ENCODE results near the gene STAT1. TPM values are rescaled to one million over a fixed set of nuclear protein-coding genes. Genes with fewer than 3 reads are reported as not detected.

Gene STAT1
- total RNA-seq, 3 donors from 2014 or later (not counting 1 experiment from before 2014, with no cell fraction given), result 49.1 to 91.6 (median 86.2) TPM

- H3K27me3 ChIP-seq (ENCODE audit: control insufficient read depth, insufficient read depth, low read length), result no peaks in the 10 kb centered on the region
- H3K4me1 ChIP-seq (ENCODE audit: control insufficient read depth, insufficient read depth, low read length), result no peaks in the 10 kb centered on the region
- TF ChIP-seq CTCF (IDR thresholded peaks at IDR 0.05), result no peak
- H3K9me3 ChIP-seq (ENCODE audit: control insufficient read depth, insufficient read depth, low read length), result peaks cover 5% of the 10 kb centered on the region
- intact Hi-C loops (cut with micrococcal nuclease), result no loop called here
- H3K4me1 Mint-ChIP-seq, result peaks cover 14 to 35% of the 10 kb centered on the region in 2 donors
- no peaks in the 10 kb centered on the region for H3K27me3 Mint-ChIP-seq (ENCODE audit: low read depth in 2 of 2)
- no peak for ATAC-seq
- H3K27ac Mint-ChIP-seq, result peak overlapping the region; percentile 17 to 65
- DNase-seq, result no peak
- H3K27ac ChIP-seq (ENCODE audit: low read length), result no peak overlapping the region
- no peak overlapping the region for H3K4me3 Mint-ChIP-seq
- H3K9me3 Mint-ChIP-seq, result no peaks in the 10 kb centered on the region
- 58% methylated on average over 2 of the region's 2 CpGs for WGBS (ENCODE audit: insufficient coverage)
- peaks cover 78% of the 10 kb centered on the region for H3K36me3 Mint-ChIP-seq
- peaks cover 96% of the 10 kb centered on the region for H3K36me3 ChIP-seq (ENCODE audit: control insufficient read depth, insufficient read depth, low read length)
- H3K4me3 ChIP-seq (ENCODE audit: low read length), result no peak overlapping the region
These were observed 12.9 kb downstream of the STAT1 start for GRCh38 chr2:191001032-191001431.

DNA sequence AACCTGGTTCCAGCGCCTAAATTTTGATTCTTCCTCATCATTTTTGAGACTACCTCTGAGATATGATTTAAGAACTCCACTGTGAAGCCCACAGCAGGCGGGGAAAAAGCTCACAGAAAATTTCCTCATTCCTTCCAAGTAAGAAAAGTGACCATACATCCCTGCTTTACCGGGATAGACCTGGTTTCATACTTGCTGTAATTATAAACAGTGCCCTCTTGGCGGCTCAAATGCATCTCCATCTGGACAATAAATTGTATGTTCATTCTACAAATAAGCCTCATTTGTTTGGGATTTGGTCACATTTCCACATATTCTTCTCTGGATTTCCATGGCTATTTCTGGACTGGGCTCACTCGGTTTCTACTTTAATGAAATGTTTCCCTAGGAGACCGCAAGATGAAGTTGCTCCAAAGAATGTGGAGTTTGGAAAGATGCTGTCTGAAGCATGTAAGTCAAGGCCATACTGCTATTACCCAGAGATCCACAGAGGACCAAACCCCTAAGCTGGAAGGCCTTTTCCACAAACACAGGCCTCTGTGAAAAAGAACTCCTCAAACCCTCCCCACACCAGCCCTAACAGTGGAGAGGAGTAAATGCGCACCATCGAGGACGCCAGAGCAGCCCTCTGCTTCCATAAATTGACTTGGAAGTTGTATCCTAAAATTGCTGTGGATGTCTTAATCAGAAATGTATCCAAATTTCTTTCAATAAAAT, 13.9 kb downstream of the STAT1 start:
- 97% methylated on average over 6 of the region's 9 CpGs for WGBS (ENCODE audit: insufficient coverage)
- Histone ChIP-seq H3K4me3 (ENCODE audit: low read length) (no peak overlapping the region), H3K36me3 (ENCODE audit: control insufficient read depth, insufficient read depth, low read length) (peaks cover 96% of the 10 kb centered on the region), H3K4me1 (ENCODE audit: control insufficient read depth, insufficient read depth, low read length) (no peaks in the 10 kb centered on the region), H3K27me3 (ENCODE audit: control insufficient read depth, insufficient read depth, low read length) (no peaks in the 10 kb centered on the region), H3K9me3 (ENCODE audit: control insufficient read depth, insufficient read depth, low read length) (peaks cover 5% of the 10 kb centered on the region), H3K27ac (ENCODE audit: low read length) (no peak overlapping the region)
- intact Hi-C loops (cut with micrococcal nuclease), result no loop called here
- DNase-seq (no peak), ATAC-seq (no peak)
- Mint-ChIP-seq H3K27ac (peak overlapping the region; percentile 17 to 65), H3K27me3 (ENCODE audit: low read depth in 2 of 2) (no peaks in the 10 kb centered on the region), H3K4me3 (no peak overlapping the region), H3K36me3 (peaks cover 83% of the 10 kb centered on the region), H3K9me3 (no peaks in the 10 kb centered on the region), H3K4me1 (peaks cover 11 to 34% of the 10 kb centered on the region in 2 donors)
- no peak for TF ChIP-seq CTCF (IDR thresholded peaks at IDR 0.05)

GRCh38 chr2:190999058-190999457, 14.9 kb downstream of the STAT1 start:
- peaks cover 93% of the 10 kb centered on the region for H3K36me3 ChIP-seq (ENCODE audit: control insufficient read depth, insufficient read depth, low read length)
- H3K9me3 ChIP-seq (ENCODE audit: control insufficient read depth, insufficient read depth, low read length), result peaks cover 5% of the 10 kb centered on the region
- H3K27ac Mint-ChIP-seq, result peak overlapping the region; percentile 17 to 65
- peaks cover 8 to 28% of the 10 kb centered on the region in 2 donors for H3K4me1 Mint-ChIP-seq
- H3K27me3 Mint-ChIP-seq (ENCODE audit: low read depth in 2 of 2), result no peaks in the 10 kb centered on the region
- H3K27ac ChIP-seq (ENCODE audit: low read length), result no peak overlapping the region
- ATAC-seq (peak; percentile 71 to 83 (median 80)), DNase-seq (peak in 1 of 2 donors; percentile 27)
- H3K4me3 ChIP-seq (ENCODE audit: low read length), result no peak overlapping the region
- no peaks in the 10 kb centered on the region for H3K9me3 Mint-ChIP-seq
- H3K27me3 ChIP-seq (ENCODE audit: control insufficient read depth, insufficient read depth, low read length), result no peaks in the 10 kb centered on the region
- peaks cover 80% of the 10 kb centered on the region for H3K36me3 Mint-ChIP-seq
- intact Hi-C loops (cut with micrococcal nuclease), result no loop called here
- H3K4me1 ChIP-seq (ENCODE audit: control insufficient read depth, insufficient read depth, low read length), result no peaks in the 10 kb centered on the region
- no peak overlapping the region for H3K4me3 Mint-ChIP-seq
- 73% methylated on average over 7 of the region's 7 CpGs for WGBS (ENCODE audit: insufficient coverage)
- TF ChIP-seq CTCF (IDR thresholded peaks at IDR 0.05), result no peak

Data from natural killer cell (primary cell).